SH-SY5Y (cell line): ENCODE data around the gene AKR7A3.

Experiments
- GATA2 ChIP-seq: IDR thresholded peaks from 2 replicates; pipeline ENCODE4 v1.6.1; 2011; ENCODE audit warnings: mild to moderate bottlenecking, low read depth, low read length
- GATA3 ChIP-seq: IDR thresholded peaks from 2 replicates; pipeline ENCODE4 v1.6.1; 2011; ENCODE audit warnings: low read depth, mild to moderate bottlenecking, low read length, moderate library complexity

DNA sequence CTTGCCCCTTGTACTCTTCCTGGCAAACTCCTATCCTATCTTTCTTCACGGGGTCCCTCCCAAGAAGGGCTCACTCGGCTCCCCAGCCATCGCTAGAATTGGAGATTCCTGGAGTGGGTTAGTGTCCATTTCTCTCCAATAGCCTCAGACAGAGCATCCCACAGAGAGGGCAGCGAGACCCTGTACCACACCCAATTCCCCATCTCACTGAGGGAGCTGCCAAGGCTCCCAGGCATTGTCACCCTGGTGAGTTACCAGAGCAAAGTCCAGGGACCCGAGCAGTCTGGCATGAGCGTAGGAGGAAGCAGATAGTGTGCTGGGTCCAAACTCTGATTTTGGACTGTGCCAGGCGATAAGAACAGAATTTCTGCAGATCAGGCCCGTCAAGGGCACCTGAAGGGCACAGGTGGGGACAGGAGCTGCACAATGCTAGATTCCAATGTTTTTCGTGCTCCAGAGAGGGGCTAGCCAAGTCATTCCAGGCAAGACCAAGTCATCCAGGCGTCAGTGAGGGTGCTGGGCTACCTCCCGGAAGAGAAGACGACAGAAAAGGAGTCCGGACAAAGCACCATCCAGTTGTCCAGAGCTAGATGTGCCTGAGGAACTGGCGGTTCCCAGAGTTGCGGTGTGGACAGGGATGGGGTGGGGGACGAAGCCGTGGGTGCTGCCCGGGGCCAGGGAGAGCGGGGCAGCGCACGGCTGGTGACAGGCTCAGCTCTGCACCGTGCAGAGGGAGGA lies 15.3 kb downstream of the AKR7A3 start:
- no peak for TF ChIP-seq GATA3
- no peak for TF ChIP-seq GATA2
